Right forelimb (tissue), 1 donor: Measurements from ENCODE around the gene AMIGO3.
"Not testable (repeated sequence)": the region's sequence is repeated elsewhere in the genome, so short reads cannot be mapped to it uniquely, and the experiment has no call there.

Experiments used
- DNase-seq: peaks from one replicate; pipeline ENCODE4 v3.0.0-alpha.2; 2018

The AMIGO3 gene

GRCh38 chr3:49686769-49687423, 32.6 kb downstream of the AMIGO3 start:
- DNase-seq, result not testable (repeated sequence)

GRCh38 chr3:49686346-49686745, 33.1 kb downstream of the AMIGO3 start:
- not testable (repeated sequence) for DNase-seq

- DNase-seq, result not testable (repeated sequence)
Observed at GRCh38 chr3:49685846-49686245, 33.6 kb downstream of the AMIGO3 start.

- DNase-seq, result not testable (repeated sequence)
Observed at GRCh38 chr3:49685103-49685502, 34.4 kb downstream of the AMIGO3 start.

- not testable (repeated sequence) for DNase-seq
Observed at GRCh38 chr3:49684453-49684852, 35.0 kb downstream of the AMIGO3 start.

- DNase-seq, result no peak
Observed at GRCh38 chr3:49683162-49683561, 36.3 kb downstream of the AMIGO3 start.

- no peak for DNase-seq
Observed at GRCh38 chr3:49681543-49681942, 37.9 kb downstream of the AMIGO3 start.

GRCh38 chr3:49681232-49681522, 38.3 kb downstream of the AMIGO3 start:
- no peak for DNase-seq

- no peak for DNase-seq
Observed at GRCh38 chr3:49680493-49681231, 38.8 kb downstream of the AMIGO3 start.

GRCh38 chr3:49675912-49676311, 43.6 kb downstream of the AMIGO3 start:
- DNase-seq, result no peak

- DNase-seq, result no peak
Observed at GRCh38 chr3:49674497-49674983, 44.9 kb downstream of the AMIGO3 start.

- peak; percentile 95 for DNase-seq
Observed at GRCh38 chr3:49673715-49674496, 45.6 kb downstream of the AMIGO3 start, which contains the start of gene APEH. TSS of gene APEH (plus strand) at chr3:49674351. CDS start at chr3:49674402, 51 bp downstream.

- DNase-seq, result no peak
Observed at GRCh38 chr3:49673121-49673714, 46.3 kb downstream of the AMIGO3 start.

- DNase-seq, result peak; percentile 77
Observed at GRCh38 chr3:49671291-49672288, 47.9 kb downstream of the AMIGO3 start.

- no peak for DNase-seq
Observed at GRCh38 chr3:49670940-49671290, 48.6 kb downstream of the AMIGO3 start.

GRCh38 chr3:49669352-49669751, 50.1 kb downstream of the AMIGO3 start:
- DNase-seq, result no peak

- no peak for DNase-seq
Observed at GRCh38 chr3:49668861-49669260, 50.6 kb downstream of the AMIGO3 start.

GRCh38 chr3:49668414-49668797, 51.1 kb downstream of the AMIGO3 start:
- no peak for DNase-seq

- no peak for DNase-seq
Observed at GRCh38 chr3:49667701-49668413, 51.6 kb downstream of the AMIGO3 start.
